ENCODE results near the gene SMAD2.

SMAD2 gene

GRCh38 chr18:47842836-47843235 is 87.6 kb downstream of the SMAD2 start:
- Histone ChIP-seq H3K79me2 (no peaks in the 10 kb centered on the region), H2AFZ (no peak overlapping the region), H3K27me3 (ENCODE audit: control insufficient read depth, insufficient read depth, low read length) (no peaks in the 10 kb centered on the region), H3K9ac (no peak overlapping the region), H3K27ac (no peak overlapping the region), H3K4me2 (ENCODE audit: low read length) (no peak overlapping the region), H3K4me3 (ENCODE audit: low read depth, low read length) (no peak overlapping the region), H3K9me3 (ENCODE audit: control insufficient read depth, low read length) (no peaks in the 10 kb centered on the region), H3K4me1 (peaks cover 4% of the 10 kb centered on the region), H3K36me3 (ENCODE audit: control insufficient read depth, insufficient read depth, low read length) (no peaks in the 10 kb centered on the region)
- TF ChIP-seq, protein P1, sequence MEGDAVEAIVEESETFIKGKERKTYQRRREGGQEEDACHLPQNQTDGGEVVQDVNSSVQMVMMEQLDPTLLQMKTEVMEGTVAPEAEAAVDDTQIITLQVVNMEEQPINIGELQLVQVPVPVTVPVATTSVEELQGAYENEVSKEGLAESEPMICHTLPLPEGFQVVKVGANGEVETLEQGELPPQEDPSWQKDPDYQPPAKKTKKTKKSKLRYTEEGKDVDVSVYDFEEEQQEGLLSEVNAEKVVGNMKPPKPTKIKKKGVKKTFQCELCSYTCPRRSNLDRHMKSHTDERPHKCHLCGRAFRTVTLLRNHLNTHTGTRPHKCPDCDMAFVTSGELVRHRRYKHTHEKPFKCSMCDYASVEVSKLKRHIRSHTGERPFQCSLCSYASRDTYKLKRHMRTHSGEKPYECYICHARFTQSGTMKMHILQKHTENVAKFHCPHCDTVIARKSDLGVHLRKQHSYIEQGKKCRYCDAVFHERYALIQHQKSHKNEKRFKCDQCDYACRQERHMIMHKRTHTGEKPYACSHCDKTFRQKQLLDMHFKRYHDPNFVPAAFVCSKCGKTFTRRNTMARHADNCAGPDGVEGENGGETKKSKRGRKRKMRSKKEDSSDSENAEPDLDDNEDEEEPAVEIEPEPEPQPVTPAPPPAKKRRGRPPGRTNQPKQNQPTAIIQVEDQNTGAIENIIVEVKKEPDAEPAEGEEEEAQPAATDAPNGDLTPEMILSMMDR (IDR thresholded peaks at IDR 0.05) = no peak

DNA sequence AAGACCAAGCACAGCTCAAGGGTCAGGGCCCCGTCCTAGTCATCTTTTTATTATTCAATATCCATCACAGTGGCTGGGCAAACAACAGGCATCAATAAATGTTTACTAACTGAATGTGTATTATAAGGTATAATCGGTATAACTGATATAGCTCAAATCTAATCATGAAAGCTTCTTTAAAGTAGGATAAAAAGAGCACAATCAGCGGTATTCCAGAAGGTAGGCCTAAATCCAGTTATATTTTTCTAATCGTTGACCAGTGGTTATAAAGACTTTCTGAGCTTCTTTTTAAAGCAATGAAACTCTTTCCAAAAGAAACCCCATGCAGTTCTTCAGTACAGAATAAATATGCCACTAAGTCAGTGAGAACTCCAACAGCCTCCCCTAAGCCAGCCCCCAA is 92.1 kb downstream of the SMAD2 start:
- H3K36me3 ChIP-seq (ENCODE audit: control insufficient read depth, insufficient read depth, low read length) = no peaks in the 10 kb centered on the region
- H3K27me3 ChIP-seq (ENCODE audit: control insufficient read depth, insufficient read depth, low read length) = no peaks in the 10 kb centered on the region
- H3K79me2 ChIP-seq = no peaks in the 10 kb centered on the region
- TF ChIP-seq, protein P1 (IDR thresholded peaks at IDR 0.05) = no peak
- H3K9ac ChIP-seq = no peak overlapping the region
- no peak overlapping the region for H2AFZ ChIP-seq
- H3K27ac ChIP-seq = no peak overlapping the region
- H3K4me1 ChIP-seq = peaks cover 4% of the 10 kb centered on the region
- no peak overlapping the region for H3K4me2 ChIP-seq (ENCODE audit: low read length)
- no peak overlapping the region for H3K4me3 ChIP-seq (ENCODE audit: low read depth, low read length)
- no peaks in the 10 kb centered on the region for H3K9me3 ChIP-seq (ENCODE audit: control insufficient read depth, low read length)

DNA sequence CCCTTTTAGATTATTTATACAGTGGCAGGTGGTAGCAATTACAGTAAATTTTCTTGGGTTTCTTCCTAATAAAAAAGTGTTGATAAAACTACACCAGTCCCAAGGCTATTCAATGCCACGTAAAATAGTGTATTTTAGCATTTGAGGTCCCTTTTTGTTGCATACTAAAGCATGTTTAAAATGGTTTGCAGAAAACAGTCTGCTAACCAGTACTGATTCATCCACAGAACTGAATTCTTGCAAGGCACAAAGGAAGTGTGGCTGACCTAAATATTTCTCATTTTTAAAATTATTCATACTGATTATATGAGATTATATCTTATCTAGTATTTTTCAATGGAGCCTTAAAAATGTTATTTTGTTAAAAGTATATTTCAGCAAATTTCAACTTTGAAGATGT is 98.1 kb downstream of the SMAD2 start:
- Histone ChIP-seq H2AFZ (no peak overlapping the region), H3K27ac (no peak overlapping the region), H3K79me2 (no peaks in the 10 kb centered on the region), H3K9ac (no peak overlapping the region), H3K4me1 (no peaks in the 10 kb centered on the region), H3K4me3 (ENCODE audit: low read depth, low read length) (no peak overlapping the region), H3K27me3 (ENCODE audit: control insufficient read depth, insufficient read depth, low read length) (no peaks in the 10 kb centered on the region), H3K4me2 (ENCODE audit: low read length) (no peak overlapping the region), H3K36me3 (ENCODE audit: control insufficient read depth, insufficient read depth, low read length) (no peaks in the 10 kb centered on the region), H3K9me3 (ENCODE audit: control insufficient read depth, low read length) (no peaks in the 10 kb centered on the region)
- TF ChIP-seq, protein P1 (IDR thresholded peaks at IDR 0.05) = no peak

GRCh38 chr18:47831351-47831750 is 99.1 kb downstream of the SMAD2 start:
- TF ChIP-seq, protein P1 (IDR thresholded peaks at IDR 0.05) = no peak

GRCh38 chr18:47830772-47831171 is 99.7 kb downstream of the SMAD2 start:
- Histone ChIP-seq H3K4me1 (no peaks in the 10 kb centered on the region), H3K79me2 (no peaks in the 10 kb centered on the region), H3K9me3 (ENCODE audit: control insufficient read depth, low read length) (no peaks in the 10 kb centered on the region), H3K9ac (no peak overlapping the region), H3K4me3 (ENCODE audit: low read depth, low read length) (no peak overlapping the region), H2AFZ (no peak overlapping the region), H3K27ac (no peak overlapping the region), H3K27me3 (ENCODE audit: control insufficient read depth, insufficient read depth, low read length) (no peaks in the 10 kb centered on the region), H3K4me2 (ENCODE audit: low read length) (no peak overlapping the region), H3K36me3 (ENCODE audit: control insufficient read depth, insufficient read depth, low read length) (no peaks in the 10 kb centered on the region)
- TF ChIP-seq, protein P1 (IDR thresholded peaks at IDR 0.05) = no peak

More at GRCh38 chr18:47831351-47831750, 99.1 kb downstream of the SMAD2 start:
- no peak overlapping the region for H3K4me3 ChIP-seq (ENCODE audit: low read depth, low read length)
- no peaks in the 10 kb centered on the region for H3K4me1 ChIP-seq
- H2AFZ ChIP-seq = no peak overlapping the region
- H3K27me3 ChIP-seq (ENCODE audit: control insufficient read depth, insufficient read depth, low read length) = no peaks in the 10 kb centered on the region
- H3K79me2 ChIP-seq = no peaks in the 10 kb centered on the region
- H3K36me3 ChIP-seq (ENCODE audit: control insufficient read depth, insufficient read depth, low read length) = no peaks in the 10 kb centered on the region
- H3K27ac ChIP-seq = no peak overlapping the region
- no peak overlapping the region for H3K9ac ChIP-seq
- no peak overlapping the region for H3K4me2 ChIP-seq (ENCODE audit: low read length)
- no peaks in the 10 kb centered on the region for H3K9me3 ChIP-seq (ENCODE audit: control insufficient read depth, low read length)
